NCI-H748 (cell line): ENCODE results near the gene XRCC5.

ENCODE experiments used
- DNase-seq: peaks from one replicate; lab custom pipeline; 2025; ENCODE audit not compliant: unreplicated experiment; lab: John Stamatoyannopoulos, UW

Gene XRCC5

GRCh38 chr2:216083464-216084281, 25.5 kb upstream of the XRCC5 start:
- DNase-seq = no peak

GRCh38 chr2:216084547-216084946, 24.6 kb upstream of the XRCC5 start:
- DNase-seq = no peak

- DNase-seq = no peak
Observed at GRCh38 chr2:216086207-216086893, 22.8 kb upstream of the XRCC5 start.

GRCh38 chr2:216090369-216090786, 18.8 kb upstream of the XRCC5 start:
- DNase-seq = no peak

GRCh38 chr2:216092646-216093045, 16.5 kb upstream of the XRCC5 start:
- no peak for DNase-seq

- DNase-seq = no peak
Observed at GRCh38 chr2:216094701-216095100, 14.4 kb upstream of the XRCC5 start.

- no peak for DNase-seq
Observed at GRCh38 chr2:216098421-216099334, 10.5 kb upstream of the XRCC5 start.

- no peak for DNase-seq
Observed at GRCh38 chr2:216101109-216101508, 8.0 kb upstream of the XRCC5 start.

- DNase-seq = no peak
Observed at GRCh38 chr2:216103213-216103612, 5.9 kb upstream of the XRCC5 start.

GRCh38 chr2:216104691-216105090, 4.5 kb upstream of the XRCC5 start:
- no peak for DNase-seq

GRCh38 chr2:216107320-216107719, 1.8 kb upstream of the XRCC5 start:
- DNase-seq = no peak

- DNase-seq = no peak
Observed at GRCh38 chr2:216107760-216108159, 1.4 kb upstream of the XRCC5 start.

- DNase-seq = peak; percentile 17
Observed at GRCh38 chr2:216108310-216108966, 710 bp upstream of the XRCC5 start.

GRCh38 chr2:216109962-216110614, 940 bp downstream of the XRCC5 start:
- DNase-seq = no peak

GRCh38 chr2:216110620-216111019, 1.5 kb downstream of the XRCC5 start:
- DNase-seq = no peak

GRCh38 chr2:216111122-216111521, 2.0 kb downstream of the XRCC5 start:
- DNase-seq = no peak

GRCh38 chr2:216112926-216113325, 3.8 kb downstream of the XRCC5 start:
- DNase-seq = no peak

GRCh38 chr2:216113572-216113971, 4.4 kb downstream of the XRCC5 start:
- DNase-seq = no peak

GRCh38 chr2:216114382-216114713, 5.2 kb downstream of the XRCC5 start:
- no peak for DNase-seq

- peak; percentile 99 for DNase-seq
Observed at GRCh38 chr2:216114714-216115531, 5.8 kb downstream of the XRCC5 start.
